NB4 (cell line): ENCODE measurements around the gene ARHGAP26.

Experiments
- DNase-seq: peaks from one replicate; pipeline ENCODE4 v3.0.0; 2010; ENCODE audit warnings: low read depth
- H3K4me3 ChIP-seq: one replicate; pipeline ENCODE4 v1.5.1; 2011; ENCODE audit warnings: mild to moderate bottlenecking, low read depth, low read length, moderate library complexity
- CTCF ChIP-seq: IDR thresholded peaks from one replicate; pipeline ENCODE4 v1.5.1; 2012; ENCODE audit warnings: low read depth, low read length
- MAX ChIP-seq: IDR thresholded peaks from 2 replicates; pipeline ENCODE4 v1.6.1; 2011; ENCODE audit warnings: low read depth, low read length
- MYC ChIP-seq: IDR thresholded peaks from 2 replicates; pipeline ENCODE4 v1.6.1; 2011; ENCODE audit warnings: low read depth, low read length
- POLR2A ChIP-seq: IDR thresholded peaks from 2 replicates; pipeline ENCODE4 v1.6.1; 2011; ENCODE audit warnings: mild to moderate bottlenecking; ENCODE audit not compliant: insufficient read length; ENCODE audit errors: extremely low read depth

Gene ARHGAP26

GRCh38 chr5:142875936-142876335 lies 105.8 kb downstream of the ARHGAP26 start:
- DNase-seq: no peak
- TF ChIP-seq MAX (no peak), CTCF (no peak), MYC (no peak), POLR2A (no peak)
- no peak overlapping the region for H3K4me3 ChIP-seq

- H3K4me3 ChIP-seq: no peak overlapping the region
- TF ChIP-seq POLR2A (no peak), MAX (no peak), MYC (no peak), CTCF (no peak)
- DNase-seq: no peak
These were observed 106.6 kb downstream of the ARHGAP26 start for GRCh38 chr5:142876817-142877216.

- H3K4me3 ChIP-seq: no peak overlapping the region
- DNase-seq: no peak
- TF ChIP-seq MAX: no peak
- no peak for TF ChIP-seq CTCF
- no peak for TF ChIP-seq MYC
- TF ChIP-seq POLR2A: no peak
These were observed 107.9 kb downstream of the ARHGAP26 start for GRCh38 chr5:142878111-142878510.

GRCh38 chr5:142878638-142879037 lies 108.5 kb downstream of the ARHGAP26 start:
- DNase-seq: no peak

GRCh38 chr5:142881076-142881783 lies 111.1 kb downstream of the ARHGAP26 start:
- H3K4me3 ChIP-seq: no peak overlapping the region
- TF ChIP-seq MAX: no peak
- DNase-seq: peak; percentile 95

More at GRCh38 chr5:142878638-142879037, 108.5 kb downstream of the ARHGAP26 start:
- TF ChIP-seq POLR2A: no peak
- TF ChIP-seq MAX: no peak
- no peak for TF ChIP-seq MYC
- TF ChIP-seq CTCF: no peak
- no peak overlapping the region for H3K4me3 ChIP-seq

- no peak for DNase-seq
- H3K4me3 ChIP-seq: no peak overlapping the region
- no peak for TF ChIP-seq POLR2A
- TF ChIP-seq MAX: no peak
- no peak for TF ChIP-seq CTCF
- no peak for TF ChIP-seq MYC
These were observed 111.6 kb downstream of the ARHGAP26 start for GRCh38 chr5:142881784-142882126.
